DMS79 treated with DMSO at 0.1 percent for 48 hours (cell line): ENCODE results near the gene GNL2.
"Not testable (repeated sequence)": the region's sequence is repeated elsewhere in the genome, so short reads cannot be mapped to it uniquely, and the experiment has no call there.

Source experiments
- DNase-seq: peaks from one replicate; lab custom pipeline; 2025; lab: John Stamatoyannopoulos, UW

The GNL2 gene

GRCh38 chr1:37559080-37559479, 36.7 kb downstream of the GNL2 start:
- DNase-seq, result no peak

GRCh38 chr1:37558411-37558810, 37.3 kb downstream of the GNL2 start:
- DNase-seq, result no peak

DNA sequence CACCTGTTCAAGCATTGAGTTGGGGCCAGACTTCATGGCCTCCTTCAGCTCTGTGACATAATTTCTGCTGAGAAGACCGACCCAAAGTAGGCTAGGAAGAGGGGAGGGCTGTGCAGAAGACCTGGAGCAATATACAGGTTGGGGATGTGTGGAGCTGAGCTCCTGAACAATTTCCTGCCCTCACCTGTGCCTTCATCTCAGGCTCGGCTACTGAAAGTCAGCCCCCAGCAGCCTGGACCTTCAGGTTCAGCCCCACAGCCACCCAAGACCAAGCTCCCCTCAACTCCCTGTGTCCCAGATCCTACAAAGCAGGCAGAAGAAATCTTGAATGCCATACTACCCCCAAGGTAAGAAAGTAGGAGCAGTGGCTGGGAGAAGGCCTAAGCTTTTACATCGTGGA, 38.3 kb downstream of the GNL2 start:
- no peak for DNase-seq

- DNase-seq, result peak; percentile 54
Observed at GRCh38 chr1:37556712-37557196, 39.0 kb downstream of the GNL2 start, which contains the start of gene DNALI1. TSS of gene DNALI1 (plus strand) at chr1:37556940. CDS start at chr1:37556995, 55 bp downstream.

- peak; percentile 89 for DNase-seq
Observed at GRCh38 chr1:37553927-37554808, 41.6 kb downstream of the GNL2 start, which contains the start of gene SNIP1. TSS of gene SNIP1 (minus strand) at chr1:37554293. CDS start at chr1:37554229, 64 bp downstream.

GRCh38 chr1:37553598-37553926, 42.2 kb downstream of the GNL2 start:
- DNase-seq, result no peak

DNA sequence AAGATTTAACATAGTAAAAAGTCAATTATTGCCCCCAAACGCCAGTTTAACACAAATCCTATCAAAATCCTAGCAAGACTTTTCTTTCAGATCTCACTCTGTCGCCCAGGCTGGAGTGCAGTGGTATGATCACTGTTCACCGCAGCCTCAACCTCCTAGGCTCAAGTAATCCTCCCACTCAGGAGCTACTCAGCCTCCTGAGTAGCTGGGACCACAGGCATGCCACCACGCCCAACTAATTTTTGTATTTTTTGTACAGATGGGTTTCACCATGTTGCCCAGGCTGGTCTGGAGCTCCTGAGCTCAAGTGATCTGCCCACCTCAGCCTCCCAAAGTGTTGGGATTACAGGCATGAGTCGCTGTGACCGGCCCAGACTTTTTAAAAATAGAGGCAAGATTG, 46.4 kb downstream of the GNL2 start:
- DNase-seq, result no peak

DNA sequence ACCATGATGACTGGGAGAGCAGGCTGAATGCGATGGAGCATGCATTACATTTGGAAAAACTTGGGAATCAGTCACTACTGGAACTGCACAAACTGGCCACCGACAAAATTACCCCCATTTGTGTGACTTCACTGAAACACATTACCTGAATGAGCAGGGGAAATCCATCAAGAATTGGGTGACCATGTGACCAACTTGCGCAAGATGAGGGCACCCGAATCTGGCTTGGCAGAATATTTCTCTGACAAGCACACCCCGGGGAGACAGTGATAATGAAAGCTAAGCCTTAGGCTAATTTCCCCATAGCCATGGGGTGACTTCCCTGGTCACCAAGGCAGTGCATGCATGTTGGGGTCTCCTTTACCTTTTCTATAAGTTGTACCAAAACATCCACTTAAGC, 50.7 kb downstream of the GNL2 start:
- no peak for DNase-seq

GRCh38 chr1:37544530-37544929, 51.2 kb downstream of the GNL2 start:
- no peak for DNase-seq

GRCh38 chr1:37540036-37540785, 55.5 kb downstream of the GNL2 start:
- no peak for DNase-seq

DNA sequence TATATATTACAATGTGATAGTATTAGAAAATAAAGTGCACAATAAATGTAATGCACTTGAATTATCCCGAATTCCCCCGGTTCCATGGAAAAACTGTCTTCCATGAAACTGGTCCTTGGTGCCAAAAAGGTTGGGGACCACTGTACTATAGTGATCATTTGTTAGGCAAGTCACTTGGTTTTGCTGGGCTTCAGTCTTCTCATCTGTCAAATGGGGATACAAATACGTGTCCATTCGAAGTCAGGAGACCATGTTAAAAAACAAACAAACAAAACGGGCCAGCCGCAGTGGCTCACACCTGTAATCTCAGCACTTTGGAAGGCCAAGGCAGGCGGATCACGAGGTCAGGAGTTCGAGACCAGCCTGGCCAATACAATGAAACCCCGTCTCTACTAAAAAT, 56.6 kb downstream of the GNL2 start:
- DNase-seq, result not testable (repeated sequence)

DNA sequence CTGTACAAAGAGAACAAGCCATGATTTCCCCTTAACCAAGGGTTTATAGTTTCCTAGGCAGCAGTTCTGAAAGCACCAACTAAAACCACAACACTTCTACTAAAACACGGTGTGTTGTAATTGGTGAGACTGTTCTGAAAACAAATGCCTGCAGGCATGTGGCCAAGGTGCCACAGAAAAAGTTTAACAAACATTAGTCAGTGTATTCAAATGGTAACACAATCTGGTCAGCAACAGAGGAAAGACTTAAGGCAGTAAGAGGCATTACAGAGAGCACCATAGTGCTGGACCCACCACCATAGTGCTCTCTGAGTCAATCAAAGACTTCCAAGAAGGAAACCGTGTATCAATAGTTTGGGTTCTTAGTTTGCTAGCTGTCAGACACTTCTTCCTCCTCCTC, 58.4 kb downstream of the GNL2 start:
- no peak for DNase-seq

DNA sequence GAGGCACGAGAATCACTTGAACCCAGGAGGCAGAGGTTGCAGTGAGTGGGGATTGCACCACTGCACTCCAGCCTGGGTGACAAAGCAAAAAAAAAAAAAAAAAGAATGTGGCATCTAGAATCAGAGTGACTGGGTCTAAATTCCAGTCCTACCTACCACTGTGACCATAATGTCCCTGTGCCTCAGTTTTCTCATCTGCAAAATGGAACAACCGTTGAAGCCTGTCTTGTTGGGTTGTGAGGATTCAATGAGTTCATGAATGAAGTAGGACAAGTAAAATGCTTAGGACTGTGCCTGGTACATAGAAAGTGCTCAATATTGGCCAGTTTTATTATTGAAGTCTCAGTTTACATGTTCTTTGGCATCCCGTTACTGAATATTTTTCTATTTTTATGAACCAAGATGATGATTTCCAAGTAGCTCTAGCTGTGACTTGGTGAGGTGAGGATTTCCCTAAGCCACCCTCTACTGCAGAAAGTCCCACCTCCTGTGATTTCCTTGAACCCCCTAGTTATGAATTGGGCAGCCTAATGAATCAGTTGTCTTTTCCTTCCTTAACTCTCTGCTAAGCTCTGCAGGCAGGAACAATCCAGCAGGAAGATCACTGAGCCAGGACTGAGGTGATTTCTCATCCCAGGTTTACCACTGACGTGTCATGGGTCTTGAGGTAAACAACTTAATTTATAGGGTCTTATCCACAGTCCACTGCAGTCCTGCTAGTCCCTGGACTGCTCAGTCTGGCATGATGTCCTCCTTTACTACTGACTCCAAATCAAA, 62.2 kb downstream of the GNL2 start:
- DNase-seq, result no peak

DNA sequence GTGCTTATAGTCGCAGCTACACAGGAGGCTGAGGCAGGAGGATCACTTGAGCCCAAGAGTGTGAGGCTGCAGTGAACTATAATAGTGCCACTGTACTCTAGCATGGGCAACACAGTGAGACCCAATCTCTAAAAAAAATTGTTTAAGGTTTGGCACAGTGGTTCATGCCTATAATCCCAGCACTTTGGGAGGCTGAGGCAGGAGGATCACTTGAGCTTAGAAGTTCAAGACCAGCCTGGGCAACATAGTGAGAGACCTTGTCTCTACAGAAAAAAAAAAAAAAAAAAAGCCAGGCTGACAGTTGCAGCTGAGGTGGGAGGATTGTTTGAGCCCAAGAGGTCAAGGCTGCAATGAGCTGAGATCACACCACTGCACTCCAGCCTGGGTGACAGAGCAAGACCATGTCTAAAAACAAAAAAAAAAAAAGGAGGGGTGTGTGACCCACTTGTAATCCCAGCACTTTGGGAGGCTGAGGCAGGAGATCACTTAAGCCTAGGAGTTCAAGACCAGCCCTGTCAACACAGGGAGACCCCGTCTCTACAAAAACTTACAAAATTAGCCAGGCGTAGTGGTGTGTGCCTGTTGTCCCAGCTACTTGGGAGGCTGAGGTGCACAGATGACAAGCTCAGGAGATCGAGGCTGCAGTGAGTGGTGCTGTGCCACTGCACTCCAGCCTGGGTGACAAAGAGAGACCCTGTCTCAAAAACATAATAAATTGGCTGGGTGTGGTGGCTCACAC, 63.1 kb downstream of the GNL2 start:
- not testable (repeated sequence) for DNase-seq

DNA sequence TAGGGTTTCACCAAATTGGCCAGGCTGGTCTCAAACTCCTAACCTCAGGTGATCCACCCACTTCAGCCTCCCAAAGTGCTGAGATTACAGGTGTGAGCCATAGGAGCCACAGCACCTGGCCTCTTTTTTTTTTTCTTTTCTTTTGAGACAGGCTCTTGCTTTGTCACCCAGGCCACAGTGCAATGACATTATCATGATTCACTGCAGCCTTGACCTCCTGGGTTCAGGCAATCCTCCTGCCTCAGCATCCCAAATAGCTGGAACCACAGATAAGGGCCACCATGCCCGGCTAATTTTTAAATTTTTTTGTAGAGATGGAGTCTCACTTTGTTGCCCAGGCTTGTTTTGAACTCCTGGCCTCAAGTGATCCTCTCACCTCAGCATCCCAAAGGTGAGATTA, 65.8 kb downstream of the GNL2 start:
- DNase-seq, result not testable (repeated sequence)

DNA sequence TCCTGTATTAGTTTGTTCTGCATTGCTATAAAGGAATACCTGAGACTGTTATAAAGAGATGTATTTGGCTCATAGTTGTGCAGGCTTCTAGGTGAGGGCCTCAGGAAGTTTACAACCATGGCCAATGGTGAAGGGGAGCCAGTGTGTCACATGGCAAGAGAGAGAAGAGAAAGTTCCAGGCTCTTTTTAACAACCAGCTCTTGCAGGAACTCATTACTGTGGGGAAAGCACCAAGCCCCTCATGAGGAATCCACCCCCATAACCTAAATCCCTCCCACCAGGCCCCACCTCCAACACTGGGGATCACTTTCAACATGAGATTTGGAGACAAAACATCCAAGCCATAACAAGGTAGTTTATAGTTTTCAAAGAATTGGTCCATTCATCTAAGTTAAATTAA, 76.1 kb downstream of the GNL2 start:
- DNase-seq, result no peak

DNA sequence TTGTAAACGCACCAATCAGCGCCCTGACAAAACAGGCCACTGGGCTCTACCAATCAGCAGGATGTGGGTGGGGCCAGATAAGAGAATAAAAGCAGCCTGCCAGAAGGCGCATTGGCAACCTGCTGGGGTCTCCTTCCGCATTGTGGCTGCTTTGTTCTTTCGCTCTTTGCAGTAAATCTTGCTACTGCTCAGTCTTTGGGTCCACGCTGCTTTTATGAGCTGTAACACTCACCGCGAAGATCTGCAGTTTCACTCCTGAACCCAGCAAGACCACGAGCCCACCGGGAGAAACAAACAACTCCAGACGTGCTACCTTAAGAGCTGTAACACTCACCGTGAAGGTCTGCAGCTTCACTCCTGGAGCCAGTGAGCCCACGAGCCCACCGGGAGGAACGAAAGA, 76.8 kb downstream of the GNL2 start:
- DNase-seq, result not testable (repeated sequence)

DNA sequence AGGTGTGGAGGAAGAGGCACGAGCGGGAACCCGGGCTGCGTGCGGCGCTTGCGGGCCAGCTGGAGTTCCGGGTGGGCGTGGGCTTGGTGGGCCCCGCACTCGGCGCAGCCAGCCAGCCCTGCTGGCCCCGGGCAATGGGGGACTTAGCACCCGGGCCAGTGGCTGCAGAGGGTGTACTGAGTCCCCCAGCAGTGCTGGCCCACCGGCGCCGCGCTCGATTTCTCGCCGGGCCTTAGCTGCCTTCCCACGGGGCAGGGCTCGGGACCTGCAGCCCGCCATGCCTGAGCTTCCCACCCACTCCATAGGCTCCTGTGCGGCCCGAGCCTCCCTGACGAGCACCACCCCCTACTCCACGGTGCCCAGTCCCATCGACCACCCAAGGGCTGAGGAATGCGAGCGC, 77.5 kb downstream of the GNL2 start:
- DNase-seq, result not testable (repeated sequence)

DNA sequence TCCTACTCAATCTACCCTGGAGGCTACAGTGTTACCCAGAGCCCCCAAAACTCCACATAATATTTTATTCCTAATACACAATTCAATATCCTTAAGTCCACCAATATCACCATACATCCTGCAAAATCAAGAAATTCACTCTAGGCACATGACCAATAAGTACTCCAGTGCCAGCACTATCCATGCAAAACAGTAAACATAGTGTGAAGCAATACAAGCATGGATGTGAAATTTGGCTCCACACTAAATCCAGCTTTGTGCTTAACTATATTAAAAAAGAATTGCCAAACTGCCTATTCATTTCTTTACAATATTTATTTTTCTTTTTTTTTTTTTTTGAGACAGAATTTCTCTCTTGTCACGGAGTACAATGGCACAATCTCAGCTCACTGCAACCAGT, 78.2 kb downstream of the GNL2 start:
- no peak for DNase-seq
